CD4-positive, alpha-beta T cell treated with Interleukin-1 beta for 1 hour (primary cell): ENCODE data around the gene ABCA2.

Source experiments
- DNase-seq, 2 donors: peaks; one replicate each; pipeline ENCODE4 v3.0.0-alpha.2; 2020 to 2022

The ABCA2 gene

GRCh38 chr9:136960212-136960937 lies 67.7 kb downstream of the ABCA2 start:
- peak; percentile 49 to 58 for DNase-seq

DNA sequence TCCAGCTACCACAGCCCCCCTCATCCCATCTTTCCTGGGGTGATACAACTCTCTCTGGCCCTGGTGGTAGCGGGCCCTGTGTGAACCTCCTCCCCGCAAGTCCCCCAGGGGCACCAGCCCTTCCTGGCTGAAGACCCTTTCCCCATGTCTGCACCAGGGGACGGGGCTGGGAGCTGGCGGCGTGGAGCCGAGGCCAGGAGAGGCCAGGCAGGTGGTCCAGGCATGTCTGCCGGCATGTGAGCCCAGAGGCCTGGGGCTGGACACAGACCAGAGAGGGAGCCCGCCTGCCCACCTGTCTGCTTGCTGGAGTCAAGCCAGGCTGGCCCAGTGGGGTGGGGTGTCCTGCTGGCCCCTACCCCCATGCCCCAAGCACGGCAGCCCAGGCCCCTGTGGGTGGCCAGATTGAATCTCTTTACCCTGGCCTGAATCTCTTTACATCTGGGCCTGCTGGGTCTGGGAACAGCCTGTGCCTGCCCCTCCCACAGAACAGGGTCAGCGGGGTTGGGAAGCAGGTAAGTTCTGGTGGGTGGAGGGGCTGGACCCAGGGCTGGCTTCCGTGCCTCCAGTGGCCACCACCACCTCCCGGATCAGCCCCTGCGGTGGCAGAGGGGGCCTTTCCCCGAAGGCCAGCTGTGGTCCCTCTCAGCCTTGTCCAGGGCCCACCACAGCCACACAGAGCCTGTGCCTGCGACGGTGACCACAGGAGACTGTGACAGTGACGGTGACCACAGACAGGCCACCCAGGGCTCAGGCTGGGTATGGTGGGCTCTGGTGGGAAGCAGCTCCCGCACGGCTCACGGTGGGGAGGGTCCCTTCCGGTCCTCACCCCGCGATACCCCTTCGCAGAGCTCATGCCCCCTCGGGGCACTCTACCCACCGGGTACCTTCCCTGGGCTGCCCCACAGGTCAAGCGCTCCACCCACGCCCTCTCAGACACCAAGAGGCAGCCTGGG lies 68.9 kb downstream of the ABCA2 start:
- DNase-seq, result no peak

DNA sequence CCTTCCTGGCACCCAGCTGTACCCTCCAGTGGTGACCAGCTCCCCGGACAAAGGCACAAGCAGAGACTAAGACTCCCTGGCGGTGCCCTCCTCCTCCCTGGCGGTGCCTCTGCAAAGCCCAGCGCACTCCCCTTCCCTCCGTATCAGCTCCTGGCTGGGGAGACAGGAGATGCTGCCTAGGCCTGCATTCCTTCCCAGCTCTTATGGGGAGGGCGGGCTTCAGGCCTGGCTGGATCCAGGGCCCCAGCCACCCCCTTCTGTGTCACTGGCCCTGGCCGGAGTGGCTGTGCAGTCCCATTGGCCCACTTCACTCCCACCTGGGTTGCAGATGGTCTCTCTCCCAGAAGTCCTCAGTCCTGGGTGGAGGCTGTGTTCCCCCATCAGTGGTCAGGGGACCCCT lies 69.6 kb downstream of the ABCA2 start:
- DNase-seq, result no peak

DNA sequence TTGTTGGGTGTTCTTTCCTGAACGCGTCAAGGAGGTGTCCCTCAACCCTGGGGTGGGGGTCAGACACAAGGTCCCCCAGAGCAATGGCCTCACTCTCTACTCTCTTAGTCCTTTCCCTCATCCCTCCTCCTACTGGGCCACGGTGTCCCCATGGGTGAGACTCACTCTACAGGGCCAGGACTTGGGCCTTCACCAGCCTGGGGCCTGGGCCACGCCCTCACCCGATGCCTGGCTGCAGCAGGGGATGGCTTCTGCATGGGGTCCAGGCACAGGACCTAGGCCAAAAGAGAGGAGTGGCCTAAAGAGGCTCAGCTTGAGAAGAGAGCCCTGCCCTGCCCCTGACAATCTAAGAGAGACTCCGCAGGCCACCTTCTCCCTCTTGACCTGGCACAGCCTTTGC lies 70.1 kb downstream of the ABCA2 start:
- DNase-seq, result no peak

- DNase-seq, result no peak
Observed at GRCh38 chr9:136957461-136957860, 70.6 kb downstream of the ABCA2 start.
